ENCODE data around the gene SYCP3. TPM values are rescaled to one million over a fixed set of nuclear protein-coding genes. Genes with fewer than 3 reads are reported as not detected.
A peak's percentile ranks its signal among the peaks of the same experiment; 100 is the strongest.

The SYCP3 gene
- total RNA-seq, 1 experiment from 2014 or later, result 0.31 TPM

- Mint-ChIP-seq H3K27me3 (ENCODE audit: low read depth) (no peaks in the 10 kb centered on the region), H3K9me3 (no peaks in the 10 kb centered on the region), H3K36me3 (ENCODE audit: insufficient read depth in 1 of 3, low read depth in 3 of 3) (peaks cover 0 to 31% (median 30%) of the 10 kb centered on the region in 3 experiments; a peak in 5 of 7 replicates), H3K4me1 (no peaks in the 10 kb centered on the region), H3K27ac (no peak overlapping the region), H3K4me3 (no peak overlapping the region)
- WGBS (ENCODE audit: extremely low coverage, insufficient read length, low lambda C conversion rate), result no CpG with 5 or more reads among the region's 10 CpGs
- no peak overlapping the region for H3K4ac ChIP-seq (ENCODE audit: low read depth, low read length)
- no peak overlapping the region for H2BK12ac ChIP-seq (ENCODE audit: insufficient read length, low read depth, low read length)
- no peak overlapping the region for H2BK5ac ChIP-seq (ENCODE audit: insufficient read length, low read length)
- H3K14ac ChIP-seq (ENCODE audit: insufficient read depth, low read length), result no peak overlapping the region
- no peak overlapping the region for H2AK5ac ChIP-seq (ENCODE audit: insufficient read length, low read length)
- H3T11ph ChIP-seq (ENCODE audit: low read length), result no peak overlapping the region
- H4K8ac ChIP-seq (replicated peaks; ENCODE audit: insufficient read length, low read depth, low read length), result no peak overlapping the region
- H3K79me2 ChIP-seq (ENCODE audit: insufficient read depth, low read length), result no peaks in the 10 kb centered on the region
- H3K27ac ChIP-seq (ENCODE audit: insufficient read length, low read depth, low read length), result no peak overlapping the region
- H3K18ac ChIP-seq (ENCODE audit: insufficient read length, low read depth, low read length), result no peak overlapping the region
- DNase-seq, result no peak
- no peaks in the 10 kb centered on the region for H3K9me3 ChIP-seq (ENCODE audit: control insufficient read depth, low read depth, low read length)
- no peak overlapping the region for H4K91ac ChIP-seq (ENCODE audit: insufficient read length, low read depth, low read length)
- no peaks in the 10 kb centered on the region for H3K79me1 ChIP-seq (ENCODE audit: insufficient read depth, low read depth, low read length, poor library complexity, severe bottlenecking)
- H3K23me2 ChIP-seq (ENCODE audit: insufficient read length, low read depth, low read length, poor library complexity, severe bottlenecking), result no peaks in the 10 kb centered on the region
- H3K4me1 ChIP-seq (ENCODE audit: insufficient read depth, low read length), result no peaks in the 10 kb centered on the region
- H3K56ac ChIP-seq (ENCODE audit: insufficient read length, low read depth, low read length), result no peak overlapping the region
- H4K20me1 ChIP-seq (ENCODE audit: control insufficient read depth, insufficient read depth, insufficient read length), result no peaks in the 10 kb centered on the region
- no peak overlapping the region for H2BK15ac ChIP-seq (ENCODE audit: low read depth, low read length)
- H2BK20ac ChIP-seq (ENCODE audit: low read depth, low read length, poor library complexity, severe bottlenecking), result no peak overlapping the region
- H3K23ac ChIP-seq (ENCODE audit: insufficient read length, low read depth, low read length), result no peak overlapping the region
- no peak overlapping the region for H3K4me2 ChIP-seq (ENCODE audit: insufficient read depth, insufficient read length, low read length)
- no peak overlapping the region for H3K9ac ChIP-seq (ENCODE audit: extremely low read depth, insufficient read length, low read length)
- 0 out of 3 replicates have a peak, but pooled peaks have one; percentile 16 for TF ChIP-seq CTCF (conservative IDR thresholded peaks at IDR 0.05)
- H2BK120ac ChIP-seq (ENCODE audit: low read depth, low read length, poor library complexity, severe bottlenecking), result no peak overlapping the region
- H4K5ac ChIP-seq (ENCODE audit: insufficient read length, low read depth, low read length), result no peak overlapping the region
- no peaks in the 10 kb centered on the region for H3K27me3 ChIP-seq (ENCODE audit: insufficient read depth, low read length)
- no peak overlapping the region for H2AFZ ChIP-seq (ENCODE audit: low read length)
These were observed 4.6 kb upstream of the SYCP3 start for GRCh38 chr12:101743724-101744472.
